K562 (cell line): ENCODE data around the gene LGR6. TPM values are rescaled to one million over a fixed set of nuclear protein-coding genes. Genes with fewer than 3 reads are reported as not detected.

Experiments used
- ATAC-seq: fragments of 200-7000 bp; cut with Tn5 transposase; 3 replicates; pipeline ENCODE4 v1.9.1; 2020; ENCODE audit warnings: moderate library complexity
- BruUV-seq: library from RNA; stranded (reverse); fragments of 400-500 nt; replicated peaks from 2 replicates; lab custom pipeline; 2021; lab: Mats Ljungman, UMichigan
- CTCF ChIA-PET: fragments of 300-600 bp; formaldehyde crosslinking; extraction: SDS; loops from one replicate; lab custom pipeline; 2021; ENCODE audit warnings: low intra/inter-chr PET ratio; lab: Yijun Ruan, JAX
- POLR2A ChIA-PET: fragments of 300-600, 350-650 bp; sonication (Branson Sonifier 250); formaldehyde crosslinking; extraction: SDS; loops from one replicate; lab custom pipeline; 2021; ENCODE audit warnings: antibody characterized with exemption, inconsistent platforms; lab: Yijun Ruan, JAX
- DNase-seq, 4 experiments: peaks; one replicate each; pipeline versions ENCODE4 v3.0.0 to v3.0.0-alpha.2; 2011 to 2018; ENCODE audit warnings: low spot score in 3 of 4, mixed read lengths in 3 of 4; ENCODE audit errors: extremely low read depth in 1 of 4
- FAIRE-seq: peaks from 2 replicates; lab custom pipeline; 2011; peaks lifted over from hg19 to GRCh38; lab: Jason Lieb, UNC
- H2AFZ ChIP-seq: 2 replicates; pipeline ENCODE4 v1.6.0; 2011; ENCODE audit warnings: low read depth, low read length, control low read depth, inconsistent platforms
- H3K27ac ChIP-seq: fragments of 200-600 bp; 3 replicates; pipeline ENCODE4 v1.8.0; 2011; ENCODE audit warnings: low read depth, mild to moderate bottlenecking, control low read depth, inconsistent platforms, low read length, moderate library complexity, mixed read lengths; ENCODE audit errors: extremely low read depth
- H3K27me3 ChIP-seq, 2 experiments: fragments of 300-600 bp in 1 of 2; 2 replicates in 1 of 2; 3 replicates in 1 of 2; pipeline versions ENCODE4 v1.6.0 to v1.8.0; 2011; ENCODE audit warnings: inconsistent platforms in 2 of 2, low read length in 2 of 2, mild to moderate bottlenecking in 1 of 2, mixed read lengths in 1 of 2, moderate library complexity in 1 of 2; ENCODE audit not compliant: control insufficient read depth in 2 of 2, insufficient read depth in 2 of 2
- H3K36me3 ChIP-seq: fragments of 300-600 bp; 3 replicates; pipeline ENCODE4 v1.8.0; 2011; ENCODE audit warnings: mild to moderate bottlenecking, low read length, inconsistent platforms; ENCODE audit not compliant: control insufficient read depth, insufficient read depth
- H3K4me1 ChIP-seq, 2 experiments: fragments of 200-600 bp in 1 of 2; replicated peaks in 1 of 2; 2 replicates in 1 of 2; 3 replicates in 1 of 2; pipeline versions ENCODE4 v1.5.1 to v1.8.0; 2011; ENCODE audit warnings: inconsistent platforms in 2 of 2, low read length in 2 of 2, mild to moderate bottlenecking in 1 of 2, mixed read lengths in 1 of 2, moderate library complexity in 1 of 2; ENCODE audit not compliant: control insufficient read depth in 2 of 2, insufficient read depth in 2 of 2
- H3K4me2 ChIP-seq: 2 replicates; pipeline ENCODE4 v1.6.1; 2011; ENCODE audit warnings: low read length, control low read depth, inconsistent platforms, mixed read lengths; ENCODE audit not compliant: insufficient read depth
- H3K4me3 ChIP-seq: fragments of 200-600 bp; sonication (generic), shearing (Covaris generic); 2 replicates; pipeline ENCODE4 v1.5.1; 2016; ENCODE audit warnings: control low read depth, inconsistent platforms
- H3K79me2 ChIP-seq: fragments of 200-600 bp; 3 replicates; pipeline ENCODE4 v1.8.0; 2011; ENCODE audit warnings: low read length, inconsistent platforms; ENCODE audit not compliant: control insufficient read depth, insufficient read depth
- H3K9ac ChIP-seq, 2 experiments: 2 replicates each; pipeline versions ENCODE4 v1.6.0 to v1.6.1; 2011; ENCODE audit warnings: low read depth in 2 of 2, low read length in 2 of 2, control low read depth in 1 of 2, inconsistent platforms in 1 of 2, mild to moderate bottlenecking in 1 of 2, mixed read lengths in 1 of 2; ENCODE audit not compliant: insufficient read depth in 1 of 2
- H3K9me1 ChIP-seq: one replicate; pipeline ENCODE4 v1.6.0; 2011; ENCODE audit warnings: inconsistent platforms, mild to moderate bottlenecking, low read length, moderate library complexity; ENCODE audit not compliant: control insufficient read depth, insufficient read depth
- H3K9me3 ChIP-seq: replicated peaks from 2 replicates; pipeline ENCODE4 v1.5.1; 2011; ENCODE audit warnings: low read depth, low read length, inconsistent platforms; ENCODE audit not compliant: control insufficient read depth, insufficient read depth
- H4K20me1 ChIP-seq: replicated peaks from 2 replicates; pipeline ENCODE4 v1.6.1; 2011; ENCODE audit warnings: low read length, inconsistent platforms, mixed read lengths; ENCODE audit not compliant: control insufficient read depth, insufficient read depth
- CXXC5 ChIP-seq: fragments of 250-450 bp; sonication (Bioruptor Pico); IDR thresholded peaks from 2 replicates; pipeline ENCODE4 v1.8.0; 2022; ENCODE audit warnings: inconsistent platforms, mild to moderate bottlenecking, moderate library complexity
- HSF4 ChIP-seq: fragments of 250-450 bp; sonication (Bioruptor Pico); IDR thresholded peaks from 2 replicates; pipeline ENCODE4 v2.1.2; 2022; ENCODE audit warnings: mild to moderate bottlenecking, moderate library complexity, borderline replicate concordance
- MEF2A ChIP-seq: IDR thresholded peaks from 2 replicates; pipeline ENCODE4 v1.6.1; 2011; ENCODE audit warnings: low read depth, mild to moderate bottlenecking, low read length, moderate library complexity; ENCODE audit not compliant: control insufficient read depth
- MEIS2 ChIP-seq: fragments of 450-650 bp; IDR thresholded peaks from 2 replicates; pipeline ENCODE4 v1.6.1; 2014; ENCODE audit warnings: mild to moderate bottlenecking; ENCODE audit not compliant: partially characterized antibody
- NFIC ChIP-seq: fragments of 450-650 bp; IDR thresholded peaks from 2 replicates; pipeline ENCODE4 v1.6.1; 2017; ENCODE audit warnings: mild to moderate bottlenecking, inconsistent platforms
- NONO ChIP-seq, 2 experiments: fragments of 200-400 bp in 1 of 2; fragments of 450-650 bp in 1 of 2; formaldehyde crosslinking in 1 of 2; IDR thresholded peaks; 2 replicates each; pipeline ENCODE4 v1.6.1; 2017; ENCODE audit warnings: low read depth in 2 of 2, mild to moderate bottlenecking in 2 of 2, moderate library complexity in 2 of 2, low read length in 1 of 2
- POLR2AphosphoS2 ChIP-seq: IDR thresholded peaks from 2 replicates; pipeline ENCODE4 v1.6.1; 2012; ENCODE audit warnings: low read length, improper control_type of control experiment
- RAD21 ChIP-seq, 2 experiments: fragments of 250-450 bp in 1 of 2; fragments of 450-650 bp in 1 of 2; sonication (Bioruptor Pico) in 1 of 2; formaldehyde crosslinking in 1 of 2; IDR thresholded peaks in 1 of 2; conservative IDR thresholded peaks in 1 of 2; 2 replicates each; pipeline versions ENCODE4 v1.4.0 to v1.8.0; 2020 to 2022; ENCODE audit warnings: mild to moderate bottlenecking in 2 of 2, moderate library complexity in 1 of 2
- RCOR1 ChIP-seq, 2 experiments: IDR thresholded peaks; 2 replicates each; pipeline ENCODE4 v1.6.1; 2012; ENCODE audit warnings: low read depth in 2 of 2, low read length in 2 of 2, borderline replicate concordance in 1 of 2, improper control_type of control experiment in 1 of 2
- SMAD4 ChIP-seq: fragments of 250-450 bp; sonication (Bioruptor Pico); conservative IDR thresholded peaks from 2 replicates; pipeline ENCODE4 v1.8.0; 2021; ENCODE audit warnings: inconsistent platforms, mild to moderate bottlenecking, moderate library complexity
- SNAPC5 ChIP-seq: fragments of 250-450 bp; sonication (Bioruptor Pico); IDR thresholded peaks from 2 replicates; pipeline ENCODE4 v1.8.0; 2021; ENCODE audit warnings: moderate library complexity, mild to moderate bottlenecking, inconsistent platforms
- TRIM24 ChIP-seq, 2 experiments: fragments of 450-650 bp; IDR thresholded peaks; 2 replicates each; pipeline ENCODE4 v1.6.1; 2016
- WHSC1 ChIP-seq: IDR thresholded peaks from one replicate; pipeline ENCODE4 v1.6.1; 2012; ENCODE audit warnings: low read length, control low read depth, inconsistent platforms
- ZBTB7A ChIP-seq: IDR thresholded peaks from 2 replicates; pipeline ENCODE4 v1.6.1; 2011; ENCODE audit warnings: low read depth, mild to moderate bottlenecking, low read length, moderate library complexity, borderline replicate concordance; ENCODE audit not compliant: control insufficient read depth
- ZNF764 ChIP-seq: fragments of 250-450 bp; sonication (Bioruptor Pico); IDR thresholded peaks from 2 replicates; pipeline ENCODE4 v1.4.0; 2020; ENCODE audit warnings: low read depth, mild to moderate bottlenecking, moderate library complexity
- ZNF785 ChIP-seq: fragments of 250-450 bp; sonication (Bioruptor Pico); IDR thresholded peaks from 2 replicates; pipeline ENCODE4 v1.4.0; 2020; ENCODE audit warnings: mild to moderate bottlenecking
- WGBS: fragments of 100-300 bp; shearing (Covaris generic); methylation state at CpG from one replicate; pipeline ENCODE4 v1.1.6; 2016; ENCODE audit warnings: low coverage, mixed read lengths; ENCODE audit not compliant: insufficient coverage; ENCODE audit errors: missing lambda C conversion rate; 5-methylcytosine and 5-hydroxymethylcytosine counted together
- in situ Hi-C: fragments of 300-500 bp; cut with MboI; formaldehyde crosslinking; loops from 4 replicates; pipeline ENCODE4 v1.15.0; 2018; ENCODE audit warnings: inconsistent platforms, mixed read lengths
- intact Hi-C: fragments of 100-400 bp; cut with micrococcal nuclease; formaldehyde crosslinking; loops from 2 replicates; pipeline ENCODE4 v1.14.2; 2022
- polyA plus RNA-seq, 8 experiments: library from polyadenylated mRNA; depleted of rRNA in 4 of 8; stranded (reverse) in 5 of 8; unstranded in 3 of 8; fragments of >200 nt; fragmentation: Nextera tagmentation in 2 of 8; fragmentation: Illumina TruSeq in 1 of 8; extraction: Ambion mirVana in 2 of 8; extraction: Trizol in 1 of 8; gene quantifications; 2 replicates each; pipeline versions ENCODE4 v1.2.1 to v1.2.3, GENCODE V29; 2011 to 2014; ENCODE audit warnings: inconsistent platforms in 1 of 8, missing spikeins in 1 of 8
- total RNA-seq, 7 experiments: library from RNA; depleted of rRNA in 6 of 7; stranded (reverse); fragments of >200 nt in 6 of 7; fragmentation: Illumina TruSeq in 2 of 7; extraction: Trizol in 2 of 7; gene quantifications; 2 replicates each; pipeline versions ENCODE4 v1.2.1 to v1.2.3, GENCODE V29; 2011 to 2021; ENCODE audit warnings: low replicate concordance in 1 of 7
- TF ChIP-seq, protein P1 (sequence below): fragments of 450-650 bp; IDR thresholded peaks from 2 replicates; pipeline ENCODE4 v1.6.1; 2017; ENCODE audit warnings: antibody characterized with exemption
- TF ChIP-seq, protein P2 (sequence below): fragments of 450-650 bp; formaldehyde crosslinking; IDR thresholded peaks from 2 replicates; pipeline ENCODE4 v1.4.0; 2022; ENCODE audit warnings: missing genetic modification characterization
- TF ChIP-seq, protein P3 (sequence below): conservative IDR thresholded peaks from 2 replicates; pipeline ENCODE4 v1.6.1; 2011; ENCODE audit warnings: low read depth, mild to moderate bottlenecking, low read length; ENCODE audit not compliant: control insufficient read depth

The LGR6 gene
- total and polyA plus RNA-seq, 9 of the 15 experiments (the other 6 are each of a cell fraction or from before 2014, with no cell fraction given): 0.01 to 0.54 (median 0.17) TPM; not detected in 1

DNA sequence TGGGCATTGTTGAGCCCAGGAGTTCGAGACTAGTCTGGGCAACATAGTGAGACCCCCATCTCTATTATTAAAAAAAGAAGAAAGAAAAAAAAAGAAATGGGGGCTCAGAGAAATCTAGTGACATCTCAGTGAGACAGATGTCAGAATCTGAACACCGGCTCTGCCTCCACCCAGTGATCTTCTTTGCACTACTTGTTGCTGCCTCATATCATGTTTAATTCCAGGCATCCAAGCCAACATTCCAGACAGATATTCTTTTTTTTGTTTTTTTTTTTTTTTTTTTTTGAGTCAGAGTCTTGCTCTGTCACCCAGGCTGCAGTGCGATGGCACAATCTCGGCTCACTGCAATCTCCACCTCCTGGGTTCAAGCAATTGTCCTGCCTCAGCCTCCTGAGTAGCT, 44.0 kb upstream of the LGR6 start:
- intact Hi-C loops: no loop called here
- peaks cover 6% of the 10 kb centered on the region; the same call in 1 of the 3 replicates for H3K79me2 ChIP-seq
- H3K4me3 ChIP-seq: no peak overlapping the region
- peaks cover 21 to 23% of the 10 kb centered on the region in 2 experiments; a peak in 4 of 5 replicates for H3K4me1 ChIP-seq
- FAIRE-seq: no peak
- ChIA-PET POLR2A (interaction anchor here (0.6 to 1.2 kb wide), 3 partner anchors 12 to 157 kb away, joined by 3 to 4 read pairs (median 4); no protein-coding TSS in a partner anchor), CTCF (interaction anchor here (0.7 kb wide), 1 partner anchor 82 kb away, joined by 3 read pairs; no protein-coding TSS in a partner anchor)
- no peak for ATAC-seq
- in situ Hi-C loops: no loop called here
- H3K4me2 ChIP-seq: no peak overlapping the region
- peaks cover 78% of the 10 kb centered on the region for H3K36me3 ChIP-seq
- WGBS: 89% methylated on average over 2 of the region's 4 CpGs
- no peak for DNase-seq
- BruUV-seq: no TSS peak
- no peaks in the 10 kb centered on the region for H3K9me3 ChIP-seq
- peaks cover 7% of the 10 kb centered on the region; the same call in 1 of the 2 replicates for H4K20me1 ChIP-seq
- H3K9me1 ChIP-seq: no peaks in the 10 kb centered on the region
- no peak overlapping the region for H3K9ac ChIP-seq
- no peak overlapping the region for H2AFZ ChIP-seq
- no peaks in the 10 kb centered on the region for H3K27me3 ChIP-seq
- no peak overlapping the region for H3K27ac ChIP-seq
- TF ChIP-seq, protein P1, sequence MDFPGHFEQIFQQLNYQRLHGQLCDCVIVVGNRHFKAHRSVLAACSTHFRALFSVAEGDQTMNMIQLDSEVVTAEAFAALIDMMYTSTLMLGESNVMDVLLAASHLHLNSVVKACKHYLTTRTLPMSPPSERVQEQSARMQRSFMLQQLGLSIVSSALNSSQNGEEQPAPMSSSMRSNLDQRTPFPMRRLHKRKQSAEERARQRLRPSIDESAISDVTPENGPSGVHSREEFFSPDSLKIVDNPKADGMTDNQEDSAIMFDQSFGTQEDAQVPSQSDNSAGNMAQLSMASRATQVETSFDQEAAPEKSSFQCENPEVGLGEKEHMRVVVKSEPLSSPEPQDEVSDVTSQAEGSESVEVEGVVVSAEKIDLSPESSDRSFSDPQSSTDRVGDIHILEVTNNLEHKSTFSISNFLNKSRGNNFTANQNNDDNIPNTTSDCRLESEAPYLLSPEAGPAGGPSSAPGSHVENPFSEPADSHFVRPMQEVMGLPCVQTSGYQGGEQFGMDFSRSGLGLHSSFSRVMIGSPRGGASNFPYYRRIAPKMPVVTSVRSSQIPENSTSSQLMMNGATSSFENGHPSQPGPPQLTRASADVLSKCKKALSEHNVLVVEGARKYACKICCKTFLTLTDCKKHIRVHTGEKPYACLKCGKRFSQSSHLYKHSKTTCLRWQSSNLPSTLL: no peak
- no peak for TF ChIP-seq WHSC1
- TF ChIP-seq ZBTB7A: no peak
- no peak for TF ChIP-seq RAD21 (CRISPR knock-in tag; conservative IDR thresholded peaks at IDR 0.05 in 1 of 2, IDR thresholded peaks at IDR 0.05 in 1 of 2)
- no peak for TF ChIP-seq MEF2A
- no peak for TF ChIP-seq NFIC
- no peak for TF ChIP-seq POLR2AphosphoS2
- no peak for TF ChIP-seq RCOR1 (IDR thresholded peaks at IDR 0.05; ENCODE audit: borderline replicate concordance in 1 of 2, low read depth in 2 of 2, low read length in 2 of 2)
- no peak for TF ChIP-seq ZNF764 (CRISPR knock-in tag)
- TF ChIP-seq HSF4 (CRISPR knock-in tag): no peak
- no peak for TF ChIP-seq SNAPC5 (CRISPR knock-in tag)
- TF ChIP-seq, protein P2, sequence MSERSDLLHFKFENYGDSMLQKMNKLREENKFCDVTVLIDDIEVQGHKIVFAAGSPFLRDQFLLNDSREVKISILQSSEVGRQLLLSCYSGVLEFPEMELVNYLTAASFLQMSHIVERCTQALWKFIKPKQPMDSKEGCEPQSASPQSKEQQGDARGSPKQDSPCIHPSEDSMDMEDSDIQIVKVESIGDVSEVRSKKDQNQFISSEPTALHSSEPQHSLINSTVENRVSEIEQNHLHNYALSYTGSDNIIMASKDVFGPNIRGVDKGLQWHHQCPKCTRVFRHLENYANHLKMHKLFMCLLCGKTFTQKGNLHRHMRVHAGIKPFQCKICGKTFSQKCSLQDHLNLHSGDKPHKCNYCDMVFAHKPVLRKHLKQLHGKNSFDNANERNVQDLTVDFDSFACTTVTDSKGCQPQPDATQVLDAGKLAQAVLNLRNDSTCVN (CRISPR knock-in tag): no peak
- TF ChIP-seq, protein P3, sequence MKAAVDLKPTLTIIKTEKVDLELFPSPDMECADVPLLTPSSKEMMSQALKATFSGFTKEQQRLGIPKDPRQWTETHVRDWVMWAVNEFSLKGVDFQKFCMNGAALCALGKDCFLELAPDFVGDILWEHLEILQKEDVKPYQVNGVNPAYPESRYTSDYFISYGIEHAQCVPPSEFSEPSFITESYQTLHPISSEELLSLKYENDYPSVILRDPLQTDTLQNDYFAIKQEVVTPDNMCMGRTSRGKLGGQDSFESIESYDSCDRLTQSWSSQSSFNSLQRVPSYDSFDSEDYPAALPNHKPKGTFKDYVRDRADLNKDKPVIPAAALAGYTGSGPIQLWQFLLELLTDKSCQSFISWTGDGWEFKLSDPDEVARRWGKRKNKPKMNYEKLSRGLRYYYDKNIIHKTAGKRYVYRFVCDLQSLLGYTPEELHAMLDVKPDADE: no peak
- TF ChIP-seq CXXC5 (CRISPR knock-in tag): no peak
- TF ChIP-seq SMAD4 (CRISPR knock-in tag): no peak
- no peak for TF ChIP-seq TRIM24 (IDR thresholded peaks at IDR 0.05)
- TF ChIP-seq NONO (IDR thresholded peaks at IDR 0.05; ENCODE audit: low read depth in 2 of 2, low read length in 1 of 2): no peak
- TF ChIP-seq MEIS2: no peak
- TF ChIP-seq ZNF785 (CRISPR knock-in tag): no peak
